K562 (cell line): ENCODE data around the gene HMCN1. TPM values are rescaled to one million over a fixed set of nuclear protein-coding genes. Genes with fewer than 3 reads are reported as not detected.

Experiments used
- ATAC-seq: fragments of 200-7000 bp; cut with Tn5 transposase; 3 replicates; pipeline ENCODE4 v1.9.1; 2020; ENCODE audit warnings: moderate library complexity
- BruUV-seq: library from RNA; stranded (reverse); fragments of 400-500 nt; replicated peaks from 2 replicates; lab custom pipeline; 2021; lab: Mats Ljungman, UMichigan
- CTCF ChIA-PET: fragments of 300-600 bp; formaldehyde crosslinking; extraction: SDS; loops from one replicate; lab custom pipeline; 2021; ENCODE audit warnings: low intra/inter-chr PET ratio; lab: Yijun Ruan, JAX
- POLR2A ChIA-PET: fragments of 300-600, 350-650 bp; sonication (Branson Sonifier 250); formaldehyde crosslinking; extraction: SDS; loops from one replicate; lab custom pipeline; 2021; ENCODE audit warnings: antibody characterized with exemption, inconsistent platforms; lab: Yijun Ruan, JAX
- DNase-seq, 4 experiments: peaks; one replicate each; pipeline versions ENCODE4 v3.0.0 to v3.0.0-alpha.2; 2011 to 2018; ENCODE audit warnings: low spot score in 3 of 4, mixed read lengths in 3 of 4; ENCODE audit errors: extremely low read depth in 1 of 4
- FAIRE-seq: peaks from 2 replicates; lab custom pipeline; 2011; peaks lifted over from hg19 to GRCh38; lab: Jason Lieb, UNC
- H2AFZ ChIP-seq: 2 replicates; pipeline ENCODE4 v1.6.0; 2011; ENCODE audit warnings: low read depth, low read length, control low read depth, inconsistent platforms
- H3K27ac ChIP-seq: fragments of 200-600 bp; 3 replicates; pipeline ENCODE4 v1.8.0; 2011; ENCODE audit warnings: low read depth, mild to moderate bottlenecking, control low read depth, inconsistent platforms, low read length, moderate library complexity, mixed read lengths; ENCODE audit errors: extremely low read depth
- H3K27me3 ChIP-seq, 2 experiments: fragments of 300-600 bp in 1 of 2; 2 replicates in 1 of 2; 3 replicates in 1 of 2; pipeline versions ENCODE4 v1.6.0 to v1.8.0; 2011; ENCODE audit warnings: inconsistent platforms in 2 of 2, low read length in 2 of 2, mild to moderate bottlenecking in 1 of 2, mixed read lengths in 1 of 2, moderate library complexity in 1 of 2; ENCODE audit not compliant: control insufficient read depth in 2 of 2, insufficient read depth in 2 of 2
- H3K36me3 ChIP-seq: fragments of 300-600 bp; 3 replicates; pipeline ENCODE4 v1.8.0; 2011; ENCODE audit warnings: mild to moderate bottlenecking, low read length, inconsistent platforms; ENCODE audit not compliant: control insufficient read depth, insufficient read depth
- H3K4me1 ChIP-seq, 2 experiments: fragments of 200-600 bp in 1 of 2; replicated peaks in 1 of 2; 2 replicates in 1 of 2; 3 replicates in 1 of 2; pipeline versions ENCODE4 v1.5.1 to v1.8.0; 2011; ENCODE audit warnings: inconsistent platforms in 2 of 2, low read length in 2 of 2, mild to moderate bottlenecking in 1 of 2, mixed read lengths in 1 of 2, moderate library complexity in 1 of 2; ENCODE audit not compliant: control insufficient read depth in 2 of 2, insufficient read depth in 2 of 2
- H3K4me2 ChIP-seq: 2 replicates; pipeline ENCODE4 v1.6.1; 2011; ENCODE audit warnings: low read length, control low read depth, inconsistent platforms, mixed read lengths; ENCODE audit not compliant: insufficient read depth
- H3K4me3 ChIP-seq: fragments of 200-600 bp; sonication (generic), shearing (Covaris generic); 2 replicates; pipeline ENCODE4 v1.5.1; 2016; ENCODE audit warnings: control low read depth, inconsistent platforms
- H3K79me2 ChIP-seq: fragments of 200-600 bp; 3 replicates; pipeline ENCODE4 v1.8.0; 2011; ENCODE audit warnings: low read length, inconsistent platforms; ENCODE audit not compliant: control insufficient read depth, insufficient read depth
- H3K9ac ChIP-seq, 2 experiments: 2 replicates each; pipeline versions ENCODE4 v1.6.0 to v1.6.1; 2011; ENCODE audit warnings: low read depth in 2 of 2, low read length in 2 of 2, control low read depth in 1 of 2, inconsistent platforms in 1 of 2, mild to moderate bottlenecking in 1 of 2, mixed read lengths in 1 of 2; ENCODE audit not compliant: insufficient read depth in 1 of 2
- H3K9me1 ChIP-seq: one replicate; pipeline ENCODE4 v1.6.0; 2011; ENCODE audit warnings: inconsistent platforms, mild to moderate bottlenecking, low read length, moderate library complexity; ENCODE audit not compliant: control insufficient read depth, insufficient read depth
- H3K9me3 ChIP-seq: replicated peaks from 2 replicates; pipeline ENCODE4 v1.5.1; 2011; ENCODE audit warnings: low read depth, low read length, inconsistent platforms; ENCODE audit not compliant: control insufficient read depth, insufficient read depth
- H4K20me1 ChIP-seq: replicated peaks from 2 replicates; pipeline ENCODE4 v1.6.1; 2011; ENCODE audit warnings: low read length, inconsistent platforms, mixed read lengths; ENCODE audit not compliant: control insufficient read depth, insufficient read depth
- BCOR ChIP-seq: fragments of 450-650 bp; IDR thresholded peaks from 2 replicates; pipeline ENCODE4 v1.6.1; 2016
- FOSL1 ChIP-seq: fragments of 200-800 bp; sonication (Bioruptor generic); conservative IDR thresholded peaks from 2 replicates; pipeline ENCODE4 v1.6.1; 2016; ENCODE audit warnings: missing genetic modification characterization, missing compliant biosample characterization
- FOXA1 ChIP-seq: fragments of 450-650 bp; IDR thresholded peaks from 2 replicates; pipeline ENCODE4 v1.6.1; 2016; ENCODE audit warnings: mild to moderate bottlenecking, borderline replicate concordance
- LARP7 ChIP-seq: fragments of 450-650 bp; IDR thresholded peaks from 2 replicates; pipeline ENCODE4 v1.6.1; 2016
- SRF ChIP-seq, 2 experiments: fragments of 250-450, 450-650 bp in 1 of 2; sonication (Bioruptor Pico) in 1 of 2; sonication (generic) in 1 of 2; formaldehyde crosslinking; IDR thresholded peaks; 2 replicates each; pipeline versions ENCODE4 v1.5.0 to v1.5.1; 2020 to 2022; ENCODE audit warnings: mild to moderate bottlenecking in 1 of 2, missing genetic modification reagents in 1 of 2
- ZNF655 ChIP-seq: fragments of 250-450 bp; sonication (Bioruptor Pico); IDR thresholded peaks from 2 replicates; pipeline ENCODE4 v1.5.0; 2021
- ZNF76 ChIP-seq: fragments of 250-450 bp; sonication (Bioruptor Pico); IDR thresholded peaks from 2 replicates; pipeline ENCODE4 v1.4.0; 2020; ENCODE audit warnings: mild to moderate bottlenecking, moderate library complexity, borderline replicate concordance
- WGBS: fragments of 100-300 bp; shearing (Covaris generic); methylation state at CpG from one replicate; pipeline ENCODE4 v1.1.6; 2016; ENCODE audit warnings: low coverage, mixed read lengths; ENCODE audit not compliant: insufficient coverage; ENCODE audit errors: missing lambda C conversion rate; 5-methylcytosine and 5-hydroxymethylcytosine counted together
- in situ Hi-C: fragments of 300-500 bp; cut with MboI; formaldehyde crosslinking; loops from 4 replicates; pipeline ENCODE4 v1.15.0; 2018; ENCODE audit warnings: inconsistent platforms, mixed read lengths
- intact Hi-C: fragments of 100-400 bp; cut with micrococcal nuclease; formaldehyde crosslinking; loops from 2 replicates; pipeline ENCODE4 v1.14.2; 2022
- polyA plus RNA-seq, 8 experiments: library from polyadenylated mRNA; depleted of rRNA in 4 of 8; stranded (reverse) in 5 of 8; unstranded in 3 of 8; fragments of >200 nt; fragmentation: Nextera tagmentation in 2 of 8; fragmentation: Illumina TruSeq in 1 of 8; extraction: Ambion mirVana in 2 of 8; extraction: Trizol in 1 of 8; gene quantifications; 2 replicates each; pipeline versions ENCODE4 v1.2.1 to v1.2.3, GENCODE V29; 2011 to 2014; ENCODE audit warnings: inconsistent platforms in 1 of 8, missing spikeins in 1 of 8
- total RNA-seq, 7 experiments: library from RNA; depleted of rRNA in 6 of 7; stranded (reverse); fragments of >200 nt in 6 of 7; fragmentation: Illumina TruSeq in 2 of 7; extraction: Trizol in 2 of 7; gene quantifications; 2 replicates each; pipeline versions ENCODE4 v1.2.1 to v1.2.3, GENCODE V29; 2011 to 2021; ENCODE audit warnings: low replicate concordance in 1 of 7
- TF ChIP-seq, protein P1 (sequence below), 2 experiments: fragments of 450-650 bp; conservative IDR thresholded peaks; 2 replicates each; pipeline ENCODE4 v1.6.1; 2017; ENCODE audit warnings: mild to moderate bottlenecking in 2 of 2, moderate library complexity in 2 of 2
- TF ChIP-seq, protein P2 (sequence below), 2 experiments: fragments of 450-650 bp; formaldehyde crosslinking in 1 of 2; IDR thresholded peaks; 2 replicates each; pipeline versions ENCODE4 v1.4.0 to v1.6.1; 2014 to 2020; ENCODE audit warnings: mild to moderate bottlenecking in 2 of 2, borderline replicate concordance in 1 of 2, low read depth in 1 of 2
- TF ChIP-seq, protein P3 (sequence below): fragments of 250-450 bp; sonication (Bioruptor Pico); IDR thresholded peaks from 2 replicates; pipeline ENCODE4 v1.5.1; 2021; ENCODE audit warnings: mild to moderate bottlenecking

The HMCN1 gene
- total and polyA plus RNA-seq, 9 of the 15 experiments (the other 6 are each of a cell fraction or from before 2014, with no cell fraction given) = 0.07 to 0.36 (median 0.21) TPM

- in situ Hi-C loops (no loop called here), intact Hi-C loops (no loop called here)
- Histone ChIP-seq H3K9me1 (no peaks in the 10 kb centered on the region), H3K27ac (no peak overlapping the region), H3K4me2 (no peak overlapping the region), H3K36me3 (no peaks in the 10 kb centered on the region), H3K27me3 (no peaks in the 10 kb centered on the region), H3K9ac (no peak overlapping the region), H3K4me1 (no peaks in the 10 kb centered on the region), H4K20me1 (no peaks in the 10 kb centered on the region), H2AFZ (no peak overlapping the region), H3K4me3 (no peak overlapping the region), H3K9me3 (no peaks in the 10 kb centered on the region), H3K79me2 (no peaks in the 10 kb centered on the region)
- no TSS peak for BruUV-seq
- WGBS = 12% methylated on average over 4 of the region's 4 CpGs
- ATAC-seq = no peak
- no peak for FAIRE-seq
- no peak for DNase-seq
- ChIA-PET POLR2A (no interaction called here), CTCF (no interaction called here)
- TF ChIP-seq, protein P1, sequence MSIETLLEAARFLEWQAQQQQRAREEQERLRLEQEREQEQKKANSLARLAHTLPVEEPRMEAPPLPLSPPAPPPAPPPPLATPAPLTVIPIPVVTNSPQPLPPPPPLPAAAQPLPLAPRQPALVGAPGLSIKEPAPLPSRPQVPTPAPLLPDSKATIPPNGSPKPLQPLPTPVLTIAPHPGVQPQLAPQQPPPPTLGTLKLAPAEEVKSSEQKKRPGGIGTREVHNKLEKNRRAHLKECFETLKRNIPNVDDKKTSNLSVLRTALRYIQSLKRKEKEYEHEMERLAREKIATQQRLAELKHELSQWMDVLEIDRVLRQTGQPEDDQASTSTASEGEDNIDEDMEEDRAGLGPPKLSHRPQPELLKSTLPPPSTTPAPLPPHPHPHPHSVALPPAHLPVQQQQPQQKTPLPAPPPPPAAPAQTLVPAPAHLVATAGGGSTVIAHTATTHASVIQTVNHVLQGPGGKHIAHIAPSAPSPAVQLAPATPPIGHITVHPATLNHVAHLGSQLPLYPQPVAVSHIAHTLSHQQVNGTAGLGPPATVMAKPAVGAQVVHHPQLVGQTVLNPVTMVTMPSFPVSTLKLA (conservative IDR thresholded peaks at IDR 0.05) = no peak
- no peak for TF ChIP-seq FOXA1
- TF ChIP-seq, protein P2, sequence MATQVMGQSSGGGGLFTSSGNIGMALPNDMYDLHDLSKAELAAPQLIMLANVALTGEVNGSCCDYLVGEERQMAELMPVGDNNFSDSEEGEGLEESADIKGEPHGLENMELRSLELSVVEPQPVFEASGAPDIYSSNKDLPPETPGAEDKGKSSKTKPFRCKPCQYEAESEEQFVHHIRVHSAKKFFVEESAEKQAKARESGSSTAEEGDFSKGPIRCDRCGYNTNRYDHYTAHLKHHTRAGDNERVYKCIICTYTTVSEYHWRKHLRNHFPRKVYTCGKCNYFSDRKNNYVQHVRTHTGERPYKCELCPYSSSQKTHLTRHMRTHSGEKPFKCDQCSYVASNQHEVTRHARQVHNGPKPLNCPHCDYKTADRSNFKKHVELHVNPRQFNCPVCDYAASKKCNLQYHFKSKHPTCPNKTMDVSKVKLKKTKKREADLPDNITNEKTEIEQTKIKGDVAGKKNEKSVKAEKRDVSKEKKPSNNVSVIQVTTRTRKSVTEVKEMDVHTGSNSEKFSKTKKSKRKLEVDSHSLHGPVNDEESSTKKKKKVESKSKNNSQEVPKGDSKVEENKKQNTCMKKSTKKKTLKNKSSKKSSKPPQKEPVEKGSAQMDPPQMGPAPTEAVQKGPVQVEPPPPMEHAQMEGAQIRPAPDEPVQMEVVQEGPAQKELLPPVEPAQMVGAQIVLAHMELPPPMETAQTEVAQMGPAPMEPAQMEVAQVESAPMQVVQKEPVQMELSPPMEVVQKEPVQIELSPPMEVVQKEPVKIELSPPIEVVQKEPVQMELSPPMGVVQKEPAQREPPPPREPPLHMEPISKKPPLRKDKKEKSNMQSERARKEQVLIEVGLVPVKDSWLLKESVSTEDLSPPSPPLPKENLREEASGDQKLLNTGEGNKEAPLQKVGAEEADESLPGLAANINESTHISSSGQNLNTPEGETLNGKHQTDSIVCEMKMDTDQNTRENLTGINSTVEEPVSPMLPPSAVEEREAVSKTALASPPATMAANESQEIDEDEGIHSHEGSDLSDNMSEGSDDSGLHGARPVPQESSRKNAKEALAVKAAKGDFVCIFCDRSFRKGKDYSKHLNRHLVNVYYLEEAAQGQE (IDR thresholded peaks at IDR 0.05; ENCODE audit: borderline replicate concordance) = no peak
- TF ChIP-seq, protein P2 (CRISPR knock-in tag; IDR thresholded peaks at IDR 0.05; ENCODE audit: low read depth) = no peak
- TF ChIP-seq FOSL1 (tag) = no peak
- no peak for TF ChIP-seq LARP7
- TF ChIP-seq ZNF76 (CRISPR knock-in tag) = no peak
- TF ChIP-seq BCOR = no peak
- no peak for TF ChIP-seq SRF (CRISPR knock-in tag; IDR thresholded peaks at IDR 0.05)
- no peak for TF ChIP-seq ZNF655 (CRISPR knock-in tag)
- TF ChIP-seq, protein P3, sequence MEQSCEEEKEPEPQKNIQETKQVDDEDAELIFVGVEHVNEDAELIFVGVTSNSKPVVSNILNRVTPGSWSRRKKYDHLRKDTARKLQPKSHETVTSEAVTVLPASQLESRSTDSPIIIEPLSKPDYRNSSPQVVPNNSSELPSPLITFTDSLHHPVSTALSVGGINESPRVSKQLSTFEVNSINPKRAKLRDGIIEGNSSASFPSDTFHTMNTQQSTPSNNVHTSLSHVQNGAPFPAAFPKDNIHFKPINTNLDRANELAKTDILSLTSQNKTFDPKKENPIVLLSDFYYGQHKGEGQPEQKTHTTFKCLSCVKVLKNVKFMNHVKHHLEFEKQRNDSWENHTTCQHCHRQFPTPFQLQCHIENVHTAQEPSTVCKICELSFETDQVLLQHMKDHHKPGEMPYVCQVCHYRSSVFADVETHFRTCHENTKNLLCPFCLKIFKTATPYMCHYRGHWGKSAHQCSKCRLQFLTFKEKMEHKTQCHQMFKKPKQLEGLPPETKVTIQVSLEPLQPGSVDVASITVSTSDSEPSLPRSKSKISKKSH (CRISPR knock-in tag) = no peak
These were observed 208.8 kb downstream of the HMCN1 start for GRCh38 chr1:185942961-185943360.
